Fibroblast of upper back skin (primary cell): ENCODE data around the gene KCNJ8.
"Not testable (repeated sequence)": the region's sequence is repeated elsewhere in the genome, so short reads cannot be mapped to it uniquely, and the experiment has no call there.

Experiments used
- DNase-seq: peaks from one replicate; pipeline ENCODE4 v3.0.0-alpha.2; 2013

KCNJ8 gene

GRCh38 chr12:21774358-21775132 is at the start of gene KCNJ8:
Gene KCNJ8 (minus strand): TSS chr12:21774706. CDS start chr12:21773616, 1,090 bp downstream.
- peak; percentile 60 for DNase-seq

GRCh38 chr12:21823581-21823980 is 49.1 kb upstream of the KCNJ8 start:
- DNase-seq: no peak

- no peak for DNase-seq
These were observed 45.2 kb upstream of the KCNJ8 start for GRCh38 chr12:21819678-21820077.

GRCh38 chr12:21819236-21819635 is 44.7 kb upstream of the KCNJ8 start:
- peak; percentile 65 for DNase-seq

- peak; percentile 68 for DNase-seq
These were observed 44.1 kb upstream of the KCNJ8 start for GRCh38 chr12:21818627-21819026.

- DNase-seq: peak; percentile 14
These were observed 41.0 kb upstream of the KCNJ8 start for GRCh38 chr12:21815306-21816062.

- DNase-seq: no peak
These were observed 40.3 kb upstream of the KCNJ8 start for GRCh38 chr12:21814814-21815213.

- no peak for DNase-seq
These were observed 39.8 kb upstream of the KCNJ8 start for GRCh38 chr12:21814327-21814726.

GRCh38 chr12:21813751-21814150 is 39.2 kb upstream of the KCNJ8 start:
- DNase-seq: no peak

GRCh38 chr12:21813125-21813524 is 38.6 kb upstream of the KCNJ8 start:
- no peak for DNase-seq

GRCh38 chr12:21812340-21812739 is 37.8 kb upstream of the KCNJ8 start:
- not testable (repeated sequence) for DNase-seq

- no peak for DNase-seq
These were observed 34.6 kb upstream of the KCNJ8 start for GRCh38 chr12:21809100-21809499.

GRCh38 chr12:21806255-21806654 is 31.7 kb upstream of the KCNJ8 start:
- DNase-seq: no peak

- DNase-seq: no peak
These were observed 27.2 kb upstream of the KCNJ8 start for GRCh38 chr12:21801522-21802288.

GRCh38 chr12:21800011-21800410 is 25.5 kb upstream of the KCNJ8 start:
- DNase-seq: no peak

GRCh38 chr12:21797539-21797938 is 23.0 kb upstream of the KCNJ8 start:
- no peak for DNase-seq

- DNase-seq: no peak
These were observed 21.3 kb upstream of the KCNJ8 start for GRCh38 chr12:21795648-21796328.

- DNase-seq: not testable (repeated sequence)
These were observed 20.5 kb upstream of the KCNJ8 start for GRCh38 chr12:21794807-21795595.

- DNase-seq: not testable (repeated sequence)
These were observed 15.2 kb upstream of the KCNJ8 start for GRCh38 chr12:21789687-21790086.

- DNase-seq: no peak
These were observed 13.8 kb upstream of the KCNJ8 start for GRCh38 chr12:21788089-21788983.

GRCh38 chr12:21786041-21786531 is 11.6 kb upstream of the KCNJ8 start:
- no peak for DNase-seq
